ENCODE data around the gene KCNQ5.

Gene KCNQ5

DNA sequence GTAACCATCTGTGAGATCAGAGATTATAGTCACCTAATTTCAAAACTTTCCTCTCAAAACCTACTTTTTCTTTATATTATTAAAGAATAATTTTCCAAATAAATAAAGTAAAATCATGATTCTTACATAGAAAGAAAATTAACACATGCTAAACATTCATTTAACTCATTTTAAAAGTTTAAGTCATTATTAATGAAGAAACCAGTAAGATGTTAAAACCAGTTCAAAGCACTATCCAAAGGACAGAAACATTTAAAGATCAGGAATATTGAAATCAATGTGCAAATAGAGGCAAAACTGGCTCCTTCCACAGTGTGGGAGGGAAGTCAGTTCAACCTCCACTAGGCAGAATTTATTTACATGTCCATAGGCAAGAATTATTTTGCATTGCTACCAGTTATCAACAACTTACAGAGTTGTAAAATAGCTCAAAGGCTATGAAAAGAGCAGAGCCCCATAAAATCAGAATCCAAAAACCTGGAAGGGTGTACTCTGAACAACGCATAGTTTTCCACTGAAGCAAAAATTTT, 456.5 kb downstream of the KCNQ5 start:
- DNase-seq, result no peak

DNA sequence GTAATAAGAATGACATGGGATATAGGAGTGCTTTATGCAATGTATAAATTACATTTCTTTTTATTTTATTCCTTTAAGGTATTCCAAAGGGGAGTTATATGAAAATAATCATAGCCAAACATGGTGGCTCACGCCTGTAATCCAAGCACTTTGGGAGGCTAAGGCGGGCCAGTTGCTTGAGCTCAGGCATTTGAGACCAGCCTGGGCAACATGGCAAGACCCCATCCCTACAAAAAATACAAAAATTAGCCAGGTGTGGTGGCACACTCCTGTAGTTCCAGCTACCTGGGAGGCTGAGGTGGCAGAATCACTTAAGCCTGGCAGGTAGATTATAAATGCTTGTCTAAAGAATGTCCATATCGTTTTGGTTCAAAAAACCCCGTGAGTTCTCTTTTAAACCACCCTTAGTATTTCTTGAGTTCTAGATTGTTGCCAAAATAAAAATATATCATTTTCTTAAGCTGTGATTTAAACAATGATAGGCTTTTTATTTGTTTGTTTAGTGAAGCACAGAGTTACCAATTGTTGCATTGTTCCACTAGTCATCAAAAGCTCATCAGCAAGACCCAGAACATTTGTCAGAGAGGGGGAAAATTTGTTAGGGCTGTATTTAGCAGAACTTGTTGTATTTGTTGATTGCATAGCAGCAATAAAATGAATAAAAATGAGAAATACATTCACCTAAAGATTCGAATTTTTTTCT, 457.2 kb downstream of the KCNQ5 start:
- DNase-seq, result no peak

DNA sequence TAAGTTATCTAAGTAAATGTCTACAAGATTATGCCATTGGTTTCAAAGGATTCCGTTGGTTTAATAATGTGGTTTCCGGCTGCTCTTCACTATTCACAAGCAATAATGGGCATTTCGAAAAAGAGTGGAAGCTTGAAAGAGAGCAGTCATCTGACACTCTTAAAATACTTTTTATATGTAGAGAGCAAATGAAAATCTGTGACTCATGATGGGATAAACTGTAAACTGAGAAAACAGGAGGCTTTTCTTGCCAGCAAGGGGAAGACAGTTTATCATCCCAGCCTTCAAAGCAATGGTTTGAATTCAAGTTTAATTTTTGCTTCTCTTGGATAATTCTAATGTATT, 457.7 kb downstream of the KCNQ5 start:
- DNase-seq, result no peak

DNA sequence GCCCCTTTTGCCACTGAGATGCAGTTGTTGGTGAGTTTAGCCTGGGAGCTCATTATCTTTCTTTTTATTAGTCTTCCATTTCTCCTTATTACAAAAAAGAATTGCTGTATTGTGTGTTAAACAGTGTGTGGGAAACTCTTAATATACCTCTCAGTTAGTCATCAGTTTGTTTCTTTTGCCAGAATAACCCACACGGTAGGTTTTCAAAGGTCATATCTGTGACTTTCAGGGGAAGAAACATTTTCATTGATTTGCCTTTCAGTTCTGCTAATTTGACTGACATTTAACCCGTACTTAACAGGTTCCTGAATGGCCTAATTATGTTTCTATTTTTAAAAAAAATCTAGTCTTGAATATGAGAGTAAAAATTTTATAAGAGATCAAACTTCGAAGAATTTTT, 458.1 kb downstream of the KCNQ5 start:
- no peak for DNase-seq

DNA sequence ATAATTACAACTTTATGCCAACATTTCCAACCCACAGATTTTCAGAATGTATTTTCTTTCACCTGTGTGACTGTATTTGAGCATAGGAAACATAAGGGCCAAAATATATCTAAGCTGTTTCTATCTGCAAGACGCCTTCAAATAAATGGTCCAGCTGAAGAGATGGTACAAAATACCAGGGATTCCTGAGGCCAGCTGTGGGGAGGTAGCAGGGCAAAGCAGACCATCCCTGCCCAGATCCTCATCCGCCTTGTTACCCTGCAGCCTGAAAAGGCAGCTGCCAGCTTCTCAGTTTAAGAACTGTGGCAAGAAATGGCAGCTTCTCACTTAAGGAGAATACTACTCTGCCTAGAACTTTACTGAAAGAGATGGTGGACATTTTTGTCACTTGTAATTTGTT, 460.1 kb downstream of the KCNQ5 start:
- no peak for DNase-seq

DNA sequence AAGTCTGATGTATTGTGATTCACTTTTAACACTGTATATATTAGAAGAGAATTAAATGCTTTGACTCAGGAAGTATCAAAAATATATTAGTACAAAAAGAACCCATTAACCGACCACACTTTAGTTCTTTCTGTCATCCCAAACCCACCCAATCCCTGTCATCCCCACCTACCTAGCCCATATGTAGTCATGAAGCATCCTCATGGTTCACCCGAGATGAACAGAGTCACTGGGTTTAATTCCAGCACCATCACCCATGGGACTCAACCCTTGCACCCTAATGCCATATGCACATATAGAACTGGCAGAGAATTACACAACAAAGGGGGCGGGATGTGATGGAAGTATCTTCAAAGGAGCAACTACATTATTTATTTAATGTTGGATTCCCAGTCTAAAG, 462.0 kb downstream of the KCNQ5 start:
- no peak for DNase-seq

DNA sequence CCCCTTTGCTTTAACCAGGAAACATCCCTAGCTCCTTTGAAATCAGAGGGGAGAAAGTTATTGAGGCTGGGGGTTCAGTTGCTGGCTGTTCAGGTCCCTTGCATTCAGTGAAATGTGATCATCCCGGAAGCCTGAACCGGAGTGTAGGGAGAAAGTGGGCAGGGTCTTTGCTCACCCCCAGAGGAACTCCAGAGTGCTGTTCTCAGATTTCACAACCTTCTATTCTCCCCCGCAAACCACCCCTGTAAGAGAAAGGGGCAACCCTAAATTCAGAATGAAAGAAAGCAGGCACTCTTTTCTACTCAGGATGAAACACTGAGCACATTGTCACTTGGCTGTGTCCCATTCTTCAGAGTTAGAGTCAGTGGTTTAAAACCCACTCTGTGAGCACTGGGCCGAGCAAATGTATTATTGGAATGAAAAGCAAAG, 463.6 kb downstream of the KCNQ5 start:
- DNase-seq, result no peak

DNA sequence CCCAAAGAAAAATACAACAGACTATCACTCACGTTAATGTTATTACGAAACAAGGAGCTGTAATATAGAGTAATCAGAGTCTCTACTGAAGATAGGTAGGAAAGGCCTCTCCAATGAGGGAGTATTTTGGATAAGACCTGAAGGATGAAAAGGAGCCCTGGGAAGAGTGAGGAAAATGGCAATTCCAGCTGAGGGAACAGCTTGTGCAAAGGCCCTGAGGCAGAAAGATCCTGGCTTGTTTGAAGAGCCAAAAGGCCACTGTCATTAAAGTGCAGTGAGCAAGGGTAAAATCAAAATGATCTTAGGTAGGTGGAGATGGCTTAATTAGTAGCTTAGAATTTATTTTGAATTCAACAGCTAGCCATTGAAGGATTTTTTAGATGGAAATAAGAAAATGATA, 464.9 kb downstream of the KCNQ5 start:
- DNase-seq, result no peak

DNA sequence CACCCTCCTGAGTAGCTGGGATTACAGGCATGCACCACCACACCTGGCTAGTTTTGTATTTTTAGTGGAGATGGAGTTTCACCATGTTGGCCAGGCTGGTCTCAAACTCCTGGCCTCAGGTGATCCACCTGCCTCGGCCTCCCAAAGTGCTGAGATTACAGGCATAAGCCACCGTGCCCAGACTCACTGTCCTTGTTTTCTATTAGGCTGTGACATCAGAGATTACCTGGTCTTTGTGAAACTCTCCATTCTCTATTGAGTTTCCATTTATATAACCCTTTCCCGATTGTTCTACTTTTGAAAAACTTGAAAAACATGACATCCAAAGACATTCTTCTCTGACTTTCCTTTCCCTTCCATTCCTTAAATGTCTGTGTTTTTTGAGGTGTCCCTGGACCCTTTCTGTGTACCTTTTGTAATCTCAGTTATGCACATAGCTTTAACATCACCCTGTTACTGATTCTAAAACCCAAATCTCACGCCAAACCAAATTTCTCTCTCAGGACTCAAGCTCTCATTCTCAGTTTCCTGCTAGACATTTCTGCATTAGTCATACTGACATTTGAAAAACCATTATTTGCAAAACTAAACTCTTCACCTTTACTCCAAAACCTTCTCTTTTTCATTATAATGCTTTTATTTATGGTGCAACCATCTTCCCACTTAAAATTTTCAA, 466.4 kb downstream of the KCNQ5 start:
- DNase-seq, result no peak

DNA sequence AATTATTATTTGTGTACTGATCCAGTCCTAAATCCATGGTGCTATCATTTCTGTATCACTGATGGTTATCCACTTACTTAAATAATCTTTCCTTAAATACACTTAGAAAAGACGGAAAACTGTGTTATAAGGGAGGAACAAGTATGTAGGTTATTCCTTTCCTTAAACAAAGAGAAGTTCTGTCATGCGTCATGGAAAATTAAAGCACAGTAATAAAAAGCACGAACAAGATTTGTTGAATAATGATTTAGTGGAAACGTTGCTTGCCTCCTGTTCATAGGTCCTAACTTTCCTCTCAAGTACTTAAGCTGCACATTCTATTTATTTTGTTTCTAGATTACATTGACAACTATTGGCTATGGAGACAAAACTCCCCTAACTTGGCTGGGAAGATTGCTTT, 483.1 kb downstream of the KCNQ5 start:
- no peak for DNase-seq

DNA sequence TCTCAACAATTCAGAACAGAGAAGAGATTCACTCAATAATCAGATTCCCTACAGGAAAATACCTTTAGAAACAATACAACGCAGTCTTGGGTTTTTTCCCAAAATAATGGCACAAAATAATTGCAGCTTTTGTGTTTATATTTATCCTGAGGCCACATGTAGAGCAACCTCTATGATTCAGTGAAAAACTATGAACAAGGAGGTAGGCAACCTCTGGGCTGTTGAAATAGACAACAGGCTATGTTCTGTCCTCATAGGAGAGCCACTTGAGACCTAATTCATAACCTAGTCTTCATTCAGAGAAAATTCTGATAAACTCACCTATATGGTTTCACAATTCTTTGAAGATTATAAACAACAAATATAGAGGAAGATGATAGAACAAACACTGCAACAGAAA, 485.2 kb downstream of the KCNQ5 start:
- no peak for DNase-seq

DNA sequence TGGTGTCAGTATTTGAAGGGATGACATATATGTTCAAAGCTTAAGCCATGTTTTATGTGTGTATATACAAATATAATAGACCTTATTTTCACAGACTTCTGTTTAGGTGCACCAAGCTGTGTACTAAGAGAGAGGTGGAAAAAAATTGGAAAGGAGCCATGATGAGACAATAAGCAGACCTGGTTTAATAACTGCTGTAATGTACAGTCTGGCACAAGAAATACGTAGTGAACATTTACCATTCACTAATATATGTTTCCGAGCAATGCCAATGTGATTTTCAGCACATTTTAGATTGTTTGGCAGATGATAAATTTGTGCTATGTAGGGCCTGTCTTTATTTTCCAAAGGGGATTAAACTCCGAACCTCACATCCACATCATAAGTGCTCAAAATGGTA, 487.1 kb downstream of the KCNQ5 start:
- no peak for DNase-seq

DNA sequence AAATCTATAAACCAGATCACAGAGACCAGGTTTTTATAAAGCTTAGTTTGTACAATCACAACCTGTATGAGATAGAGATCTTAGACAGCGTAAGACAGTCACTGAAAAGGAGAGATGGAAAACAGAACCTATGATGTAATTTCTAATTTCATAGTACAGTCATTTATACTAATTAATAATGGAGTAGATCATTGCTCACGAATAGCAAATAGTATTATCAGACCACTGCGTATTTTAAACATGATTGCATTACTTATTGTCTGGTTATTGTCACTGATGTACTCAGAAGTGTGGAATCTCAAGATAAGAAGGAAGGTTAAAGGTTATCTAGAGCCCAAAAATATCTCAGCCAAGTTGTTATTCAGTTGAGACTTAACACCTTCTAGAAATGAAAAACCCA, 487.8 kb downstream of the KCNQ5 start:
- DNase-seq, result no peak

DNA sequence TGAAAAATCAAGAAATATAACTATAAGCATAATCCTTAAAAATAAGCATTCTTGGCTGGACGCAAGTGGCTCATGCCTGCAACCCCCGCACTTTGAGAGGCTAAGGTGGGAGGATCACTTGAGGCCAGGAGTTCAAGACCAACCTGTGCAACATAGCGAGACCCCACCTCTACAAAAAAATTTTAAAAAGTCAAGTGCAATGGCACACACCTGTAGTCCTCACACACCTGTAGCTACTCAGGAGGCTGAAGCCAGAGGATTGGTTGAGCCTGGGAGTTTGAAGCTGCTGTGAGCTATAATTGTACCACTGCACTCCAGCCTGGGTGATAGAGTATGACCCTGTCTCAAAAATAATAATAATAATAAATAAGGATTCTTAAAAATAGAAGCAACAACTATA, 494.5 kb downstream of the KCNQ5 start:
- no peak for DNase-seq

DNA sequence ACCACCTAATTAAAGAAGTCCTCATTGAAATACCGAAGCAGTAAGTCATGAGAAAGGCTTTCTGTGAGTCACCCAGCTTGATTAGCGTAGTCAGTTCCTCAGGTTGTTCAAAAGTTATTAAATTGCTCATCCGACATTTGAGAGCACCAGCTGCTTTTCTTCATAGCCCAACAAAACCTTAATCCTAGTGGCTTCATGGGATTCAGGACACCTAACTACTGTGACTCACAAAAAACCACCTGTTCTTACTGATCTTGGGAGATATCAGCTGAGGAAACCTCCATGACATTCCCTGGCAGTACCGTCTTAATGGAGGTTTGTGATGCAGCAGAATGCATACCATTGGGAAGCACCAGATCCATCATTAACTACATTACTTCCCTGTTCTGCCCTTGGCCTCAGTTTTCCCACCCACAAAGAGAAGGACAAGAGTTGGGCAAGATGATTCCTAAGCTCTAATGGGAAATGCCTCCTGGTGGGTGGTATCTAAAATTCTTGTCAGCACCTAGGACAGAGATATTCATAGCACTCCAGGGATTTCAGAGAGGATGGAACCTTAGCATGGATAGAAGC, 499.6 kb downstream of the KCNQ5 start:
- DNase-seq, result no peak

DNA sequence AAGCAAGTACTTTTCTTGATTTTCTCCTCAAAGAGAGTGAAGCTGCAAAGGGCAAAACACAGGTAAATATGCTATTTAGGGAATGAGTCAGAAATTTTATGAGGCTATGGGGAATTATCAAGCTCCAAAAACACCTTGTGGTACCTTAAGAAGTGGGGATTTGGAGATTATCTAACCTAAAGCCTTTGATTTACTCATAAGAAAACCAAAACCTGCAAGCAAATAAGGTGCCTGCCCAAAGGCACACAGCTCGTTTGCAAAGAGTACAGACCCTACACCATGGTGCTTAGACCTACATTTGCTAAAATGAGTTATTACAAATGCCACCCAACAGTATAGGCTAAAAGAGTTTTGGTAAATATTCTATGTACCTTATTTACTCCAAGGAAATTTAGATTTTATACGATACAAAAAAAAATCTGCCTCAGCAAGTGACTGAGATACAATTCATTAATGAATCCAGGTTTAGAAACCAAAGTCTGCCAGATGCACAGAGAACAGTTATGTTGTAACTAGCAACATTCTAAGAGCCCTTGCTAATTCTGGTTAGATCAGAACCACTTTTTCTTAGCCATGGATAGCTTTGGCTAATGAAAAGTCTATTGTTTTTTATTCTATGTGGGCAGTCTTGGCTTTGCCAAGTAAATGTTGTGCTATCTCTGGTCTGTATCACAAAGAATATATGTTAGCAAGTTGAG, 501.9 kb downstream of the KCNQ5 start:
- DNase-seq, result no peak

DNA sequence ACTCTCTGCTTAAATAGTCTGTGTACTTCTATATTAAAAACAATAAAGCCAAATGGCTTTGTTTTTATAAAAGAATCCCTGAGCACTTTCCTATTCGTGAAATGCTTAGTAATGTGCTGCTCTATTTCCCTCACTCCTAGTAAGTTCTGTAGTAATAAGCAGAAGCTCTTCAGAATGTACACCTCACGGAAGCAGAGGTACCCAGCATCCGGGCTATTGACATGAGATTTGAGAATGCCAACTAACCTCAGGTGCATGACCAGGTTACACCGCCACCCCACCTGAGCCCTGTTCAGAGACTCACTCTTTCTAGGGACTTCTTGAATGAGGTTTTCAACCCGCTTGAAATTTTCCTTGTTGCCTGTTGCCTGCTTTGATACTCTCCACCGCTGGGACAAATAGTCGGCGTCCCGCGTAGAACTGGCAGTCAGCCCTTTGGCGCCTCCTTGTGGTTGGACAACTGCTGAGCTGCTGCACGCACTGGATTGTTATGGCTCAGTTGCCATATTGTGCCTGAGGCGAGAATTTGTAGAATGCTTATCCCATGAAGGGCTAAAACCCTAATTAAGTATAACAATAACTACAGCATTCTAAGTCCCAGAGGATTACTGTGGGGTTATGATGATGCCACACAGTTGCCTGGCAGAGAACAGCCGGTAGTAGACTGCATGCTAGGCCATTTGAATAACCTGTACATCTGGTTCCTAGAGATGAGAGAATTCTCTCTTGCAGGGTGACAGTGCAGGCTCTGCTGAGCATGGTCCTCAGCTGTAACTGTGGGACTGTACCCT, 508.0 kb downstream of the KCNQ5 start:
- DNase-seq, result peak; percentile 21

DNA sequence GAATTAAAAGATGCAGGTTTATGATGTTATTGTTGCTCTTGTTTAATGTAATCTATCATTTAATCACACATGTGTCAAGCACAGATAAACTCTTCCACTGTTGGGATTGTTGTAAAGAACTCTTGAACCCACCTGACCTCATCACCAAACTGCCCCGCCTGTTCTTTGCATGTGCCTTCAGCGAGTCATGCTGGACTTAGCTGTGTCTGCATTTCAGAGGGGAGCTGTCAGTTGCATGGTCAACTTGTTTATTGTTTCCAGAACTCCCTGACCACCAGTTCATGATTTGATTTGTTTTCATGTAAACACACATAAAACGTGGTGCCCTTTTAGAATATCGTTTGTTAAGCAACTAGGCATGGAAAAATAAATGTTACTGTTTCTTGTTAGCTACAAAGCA, 509.8 kb downstream of the KCNQ5 start:
- DNase-seq, result no peak

DNA sequence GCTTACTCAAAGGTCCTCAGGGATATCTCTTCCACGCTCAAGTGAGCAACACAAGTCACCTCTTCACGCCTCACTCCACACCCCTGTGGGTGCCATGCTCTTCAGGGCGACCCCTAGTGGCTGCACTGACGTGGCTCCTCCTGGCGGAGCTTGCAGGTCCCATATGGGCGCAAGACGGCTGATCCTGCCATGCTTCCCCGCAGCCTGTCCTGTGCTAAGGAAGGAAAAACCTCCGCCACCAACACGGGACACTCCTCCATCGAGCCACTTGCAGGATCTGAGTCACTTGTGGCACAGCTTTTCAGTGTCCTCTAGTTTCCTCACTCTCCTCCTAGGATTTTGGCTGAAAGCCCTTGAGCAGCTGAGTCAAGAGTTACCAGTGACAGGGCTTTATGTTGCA, 512.7 kb downstream of the KCNQ5 start:
- no peak for DNase-seq

DNA sequence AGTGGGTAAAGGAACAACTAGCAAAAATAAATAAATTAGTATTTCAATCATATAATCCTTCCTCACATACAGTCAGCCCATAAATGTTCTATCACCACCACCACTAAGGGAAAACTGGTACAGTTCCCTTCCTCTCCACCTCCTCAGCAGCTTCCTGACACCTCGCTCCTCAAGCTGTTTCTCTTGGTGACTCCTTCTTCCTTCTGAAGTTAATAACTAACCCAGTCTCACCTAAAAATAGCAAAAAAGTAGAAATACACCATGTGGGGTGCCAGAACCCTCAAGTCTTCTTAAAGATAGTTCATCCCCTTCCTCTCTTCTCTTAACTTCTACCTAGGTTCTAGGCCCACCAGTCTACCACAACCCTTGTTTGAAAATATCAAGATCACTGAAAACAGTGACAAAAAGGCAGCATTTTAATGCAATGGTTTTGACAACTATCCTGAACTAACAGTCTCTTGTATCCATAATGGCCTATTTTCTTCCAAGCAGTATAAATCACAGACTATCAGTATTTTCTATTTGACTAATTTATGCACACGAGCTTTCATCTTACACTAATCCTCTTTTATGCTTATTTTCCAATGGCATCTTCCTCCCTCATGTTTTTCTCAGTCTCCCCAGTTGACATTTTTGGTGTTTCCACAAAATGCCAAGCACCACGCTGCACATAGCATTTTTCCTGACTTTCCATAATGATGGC, 518.0 kb downstream of the KCNQ5 start:
- no peak for DNase-seq

DNA sequence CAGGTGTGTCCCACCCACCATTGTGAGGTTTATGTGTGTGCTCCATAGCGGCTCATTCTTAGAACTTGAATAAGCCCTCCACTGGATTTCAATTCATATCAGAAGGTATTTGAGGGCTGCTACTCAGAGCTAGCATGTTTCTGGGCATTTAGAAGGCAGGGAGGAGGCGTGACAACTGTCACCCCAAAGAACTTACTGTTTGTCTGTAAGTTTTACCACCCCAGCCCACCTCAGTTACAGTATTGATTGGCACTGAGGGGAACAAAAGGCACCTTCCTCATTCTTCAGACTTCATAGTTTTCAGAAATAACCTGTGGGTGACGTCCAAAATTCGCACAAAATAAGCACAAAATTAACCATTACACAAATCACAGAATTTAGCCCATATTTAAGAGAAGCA, 521.7 kb downstream of the KCNQ5 start:
- DNase-seq, result no peak

DNA sequence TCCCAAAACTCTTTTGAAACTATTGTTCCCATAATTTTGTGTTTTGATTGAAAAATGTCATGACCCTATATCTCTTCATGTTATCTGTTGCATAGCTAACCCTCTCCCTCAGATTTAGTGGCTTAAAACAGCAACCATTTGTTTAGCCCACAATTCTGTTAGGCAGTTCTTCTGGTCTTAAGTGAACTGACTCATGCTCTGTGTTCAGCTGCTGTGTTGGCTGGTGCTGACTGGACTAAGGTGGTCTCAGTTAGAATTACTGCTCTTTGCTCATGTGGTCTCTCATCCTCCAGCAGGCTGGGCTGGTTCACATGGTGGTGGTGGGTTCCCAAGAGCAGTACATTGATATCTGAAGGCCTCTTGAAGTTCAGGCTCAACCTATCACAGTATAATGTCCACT, 522.7 kb downstream of the KCNQ5 start:
- DNase-seq, result no peak
